GM10847 (cell line): Measurements from ENCODE around the gene SLC9A6.

Source experiments
- POLR2A ChIP-seq: IDR thresholded peaks from 2 replicates; pipeline ENCODE4 v1.6.1; 2011; ENCODE audit not compliant: insufficient read length; ENCODE audit errors: extremely low read depth

Gene SLC9A6

DNA sequence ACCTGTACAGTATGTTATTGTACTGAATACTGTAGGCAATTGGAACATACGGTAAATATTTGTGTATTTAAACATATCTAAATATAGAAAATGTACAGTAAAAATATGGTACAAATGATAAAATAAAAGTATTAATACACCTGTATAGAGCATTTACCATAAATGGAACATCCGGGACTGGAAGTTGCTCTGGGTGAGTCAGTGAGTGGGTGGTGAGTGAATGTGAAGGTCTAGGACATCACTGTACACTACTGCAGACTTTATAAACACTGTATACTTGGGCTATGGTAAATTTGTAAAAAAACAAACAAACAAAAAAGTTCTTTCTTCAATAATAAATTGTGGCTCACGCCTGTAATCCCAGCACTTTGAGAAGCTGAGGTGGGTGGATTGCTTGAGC, 109.7 kb downstream of the SLC9A6 start:
- TF ChIP-seq POLR2A, result no peak
